Astrocyte of the cerebellum (primary cell): Measurements from ENCODE around the gene PRKAR1B.

ENCODE experiments used
- DNase-seq: peaks from one replicate; pipeline ENCODE4 v3.0.0-alpha.2; 2011; ENCODE audit warnings: low read depth
- H3K4me3 ChIP-seq: 2 replicates; pipeline ENCODE4 v1.5.1; 2011; ENCODE audit warnings: mild to moderate bottlenecking, low read depth, low read length, moderate library complexity
- CTCF ChIP-seq: IDR thresholded peaks from 2 replicates; pipeline ENCODE4 v1.5.1; 2012; ENCODE audit warnings: low read length, low read depth, moderate library complexity, mild to moderate bottlenecking; ENCODE audit errors: missing control alignments
- in situ Hi-C: cut with HindIII; loops from 2 replicates; pipeline ENCODE4 v1.10.0; 2017; ENCODE audit warnings: low sequenced_read_pairs

Gene PRKAR1B

GRCh38 chr7:767580-767940, 40.5 kb upstream of the PRKAR1B start:
- H3K4me3 ChIP-seq = no peak overlapping the region
- no peak for TF ChIP-seq CTCF
- in situ Hi-C loops = no loop called here
- no peak for DNase-seq

GRCh38 chr7:765383-765782, 38.3 kb upstream of the PRKAR1B start:
- in situ Hi-C loops = no loop called here
- no peak for TF ChIP-seq CTCF
- no peak overlapping the region for H3K4me3 ChIP-seq
- DNase-seq = no peak

GRCh38 chr7:763762-764161, 36.7 kb upstream of the PRKAR1B start:
- in situ Hi-C loops = no loop called here
- DNase-seq = no peak
- no peak overlapping the region for H3K4me3 ChIP-seq
- TF ChIP-seq CTCF = no peak

GRCh38 chr7:762885-763284, 35.8 kb upstream of the PRKAR1B start:
- no peak for TF ChIP-seq CTCF
- no peak overlapping the region for H3K4me3 ChIP-seq
- in situ Hi-C loops = no loop called here

GRCh38 chr7:761631-762030, 34.5 kb upstream of the PRKAR1B start:
- no peak overlapping the region for H3K4me3 ChIP-seq
- DNase-seq = no peak
- TF ChIP-seq CTCF = no peak
- in situ Hi-C loops = no loop called here

More at GRCh38 chr7:762885-763284, 35.8 kb upstream of the PRKAR1B start:
- DNase-seq = no peak

- in situ Hi-C loops = no loop called here
- TF ChIP-seq CTCF = no peak
Measured at GRCh38 chr7:761101-761500, 34.0 kb upstream of the PRKAR1B start.

GRCh38 chr7:760006-760405, 32.9 kb upstream of the PRKAR1B start:
- DNase-seq = no peak
- no peak overlapping the region for H3K4me3 ChIP-seq
- TF ChIP-seq CTCF = no peak
- in situ Hi-C loops = no loop called here

More at GRCh38 chr7:761101-761500, 34.0 kb upstream of the PRKAR1B start:
- H3K4me3 ChIP-seq = no peak overlapping the region
- DNase-seq = no peak
